Psoas muscle (tissue), 8 donors: ENCODE measurements around the gene YWHAQ. TPM values are rescaled to one million over a fixed set of nuclear protein-coding genes. Genes with fewer than 3 reads are reported as not detected.
"Not testable (repeated sequence)": the region's sequence is repeated elsewhere in the genome, so short reads cannot be mapped to it uniquely, and the experiment has no call there.

Source experiments
- ATAC-seq, 4 donors: fragments of 200-7000 bp; cut with Tn5 transposase; one replicate each; pipeline ENCODE4 v1.9.1; 2020; ENCODE audit warnings: moderate library complexity in 3 of 4, mild to moderate bottlenecking in 2 of 4
- DNase-seq, 2 donors: peaks; one replicate each; pipeline ENCODE4 v3.0.0-alpha.2; 2020
- H3K27ac ChIP-seq: fragments of 200-600 bp; one replicate; pipeline ENCODE4 v1.8.0; 2022
- H3K27me3 ChIP-seq, 3 donors: fragments of 200-600 bp in 1 of 3; one replicate each; pipeline versions ENCODE4 v1.6.1 to v1.8.0; 2013 to 2022; ENCODE audit warnings: low read length in 2 of 3, mild to moderate bottlenecking in 2 of 3, moderate library complexity in 1 of 3; ENCODE audit not compliant: insufficient read depth in 3 of 3
- H3K36me3 ChIP-seq, 2 donors: fragments of 200-600 bp in 1 of 2; one replicate each; pipeline versions ENCODE4 v1.6.1 to v1.8.0; 2013 to 2022; ENCODE audit warnings: low read depth in 1 of 2, mild to moderate bottlenecking in 1 of 2, moderate library complexity in 1 of 2; ENCODE audit not compliant: insufficient read depth in 1 of 2
- H3K4me1 ChIP-seq: fragments of 200-600 bp; one replicate; pipeline ENCODE4 v1.8.0; 2022
- H3K4me3 ChIP-seq: fragments of 200-600 bp; one replicate; pipeline ENCODE4 v1.8.0; 2022; ENCODE audit warnings: mild to moderate bottlenecking
- H3K9me3 ChIP-seq: fragments of 200-600 bp; one replicate; pipeline ENCODE4 v1.8.0; 2022
- CTCF ChIP-seq: fragments of 200-600 bp; IDR thresholded peaks from one replicate; pipeline ENCODE4 v1.8.0; 2022; ENCODE audit warnings: antibody characterized with exemption
- WGBS, 3 donors: extraction: QIAGEN DNeasy Blood & Tissue Kit; methylation state at CpG; one replicate each; pipeline versions ENCODE4 v1.1.6 to v1.1.7; 2013; 5-methylcytosine and 5-hydroxymethylcytosine counted together
- intact Hi-C, 2 donors: fragments of 100-400 bp; cut with DNase I; formaldehyde crosslinking; loops; one replicate each; pipeline versions ENCODE4 v1.11.0 to v1.14.2; 2022
- polyA plus RNA-seq, 3 donors: library from polyadenylated mRNA; stranded (reverse); fragments of 200-250 nt; gene quantifications; one replicate each; pipeline ENCODE4 v1.2.3, GENCODE V29; 2013
- total RNA-seq, 4 donors: library from RNA; stranded (reverse); fragmentation: NEBNext Ultra II Directional in 2 of 4; extraction: Animal tissue kit (Norgen Biotek cat#: 25700) in 2 of 4; gene quantifications; one replicate each; pipeline versions ENCODE4 v1.2.1 to v1.2.4, GENCODE V29; 2021 to 2023
- donor health status: healthy with polysubstance abuse.
- donor health status: DM: no; HTN: no; CAD: no; lungs with moderate emphysema.
- donor health status: Bipolar disorder and iron deficiency.
- donor health status: healthy.
- donor health status: DM: yes; HTN: yes; CAD: no.
- donor health status: DM: no; HTN: no; CAD: no.
- donor health status: DM: no; HTN: no; CAD: no.
- donor health status: DM: yes; HTN: yes; CAD: no.

YWHAQ gene
- total and polyA plus RNA-seq, 7 donors, result 41.5 to 74.7 (median 57.3) TPM

GRCh38 chr2:9610781-9611548, 19.8 kb downstream of the YWHAQ start:
- intact Hi-C loops, result no loop called here

GRCh38 chr2:9608491-9608890, 22.3 kb downstream of the YWHAQ start:
- Histone ChIP-seq H3K4me1 (peaks cover 35% of the 10 kb centered on the region), H3K4me3 (peak overlapping the region; percentile 42), H3K27ac (peak overlapping the region; percentile 83)
- peak in 3 of 4 donors; percentile 4 to 14 (median 5) for ATAC-seq
- intact Hi-C loops, result loop anchor here in 1 of 2 donors (2.0 kb wide), 1 partner anchor 22 kb away; the partner anchor contains the start of gene YWHAQ
- not testable (repeated sequence) for H3K9me3 ChIP-seq, DNase-seq, H3K27me3 ChIP-seq, H3K36me3 ChIP-seq
- 63 to 81% (median 67%) methylated on average over 10 of the region's 10 CpGs for WGBS, 3 donors

More at GRCh38 chr2:9610781-9611548, 19.8 kb downstream of the YWHAQ start:
- peak in 1 of 4 donors; percentile 7 for ATAC-seq
- Histone ChIP-seq H3K36me3 (no peaks in the 10 kb centered on the region), H3K27me3 (no peaks in the 10 kb centered on the region), H3K9me3 (no peaks in the 10 kb centered on the region), H3K27ac (peak overlapping the region; percentile 83), H3K4me3 (no peak overlapping the region), H3K4me1 (peaks cover 59% of the 10 kb centered on the region)
- TF ChIP-seq CTCF, result no peak
- DNase-seq, result no peak
- 68 to 76% (median 70%) methylated on average over 7 of the region's 7 CpGs for WGBS, 3 donors

- intact Hi-C loops, result no loop called here
- H3K27me3 ChIP-seq, result no peaks in the 10 kb centered on the region
- H3K9me3 ChIP-seq, result peaks cover 11% of the 10 kb centered on the region
- H3K4me3 ChIP-seq, result no peak overlapping the region
- H3K36me3 ChIP-seq, result peaks cover 0 to 12% of the 10 kb centered on the region in 2 donors
- no peaks in the 10 kb centered on the region for H3K4me1 ChIP-seq
- ATAC-seq (no peak), DNase-seq (no peak)
- H3K27ac ChIP-seq, result no peak overlapping the region
- 94 to 100% (median 96%) methylated on average over 3 of the region's 3 CpGs for WGBS, 3 donors
- TF ChIP-seq CTCF, result no peak
Observed at GRCh38 chr2:9602412-9602811, 28.4 kb downstream of the YWHAQ start.

GRCh38 chr2:9601397-9601796, 29.4 kb downstream of the YWHAQ start:
- peaks cover 0 to 12% of the 10 kb centered on the region in 2 donors for H3K36me3 ChIP-seq
- TF ChIP-seq CTCF, result no peak
- H3K9me3 ChIP-seq, result peaks cover 11% of the 10 kb centered on the region
- H3K4me3 ChIP-seq, result no peak overlapping the region
- no peaks in the 10 kb centered on the region for H3K27me3 ChIP-seq
- DNase-seq (no peak), ATAC-seq (no peak)
- H3K4me1 ChIP-seq, result peaks cover 5% of the 10 kb centered on the region
- no peak overlapping the region for H3K27ac ChIP-seq
- 95 to 96% (median 95%) methylated on average over 5 of the region's 5 CpGs for WGBS, 3 donors
- intact Hi-C loops, result no loop called here

GRCh38 chr2:9599430-9599829, 31.4 kb downstream of the YWHAQ start:
- intact Hi-C loops, result no loop called here
- Histone ChIP-seq H3K4me3 (no peak overlapping the region), H3K27ac (no peak overlapping the region), H3K9me3 (peaks cover 11% of the 10 kb centered on the region), H3K4me1 (peaks cover 20% of the 10 kb centered on the region), H3K27me3 (no peaks in the 10 kb centered on the region), H3K36me3 (peaks cover 0 to 12% of the 10 kb centered on the region in 2 donors)
- WGBS, 3 donors, result 97 to 100% (median 99%) methylated on average over 1 of the region's 1 CpG
- ATAC-seq, result no peak
- no peak for DNase-seq
- no peak for TF ChIP-seq CTCF
